Muscle of leg (tissue), 11 donors: ENCODE data around the gene TNS4. TPM values are rescaled to one million over a fixed set of nuclear protein-coding genes. Genes with fewer than 3 reads are reported as not detected.

ENCODE experiments used
- DNase-seq: peaks from one replicate; pipeline ENCODE4 v3.0.0; 2013
- H3K27ac ChIP-seq: one replicate; pipeline ENCODE4 v1.5.1; 2013; ENCODE audit warnings: mild to moderate bottlenecking, low read length, control low read depth
- H3K27me3 ChIP-seq: one replicate; pipeline ENCODE4 v1.6.1; 2013; ENCODE audit warnings: low read length; ENCODE audit not compliant: control insufficient read depth, insufficient read depth
- H3K36me3 ChIP-seq: one replicate; pipeline ENCODE4 v1.6.1; 2013; ENCODE audit warnings: low read length; ENCODE audit not compliant: control insufficient read depth, insufficient read depth
- H3K4me1 ChIP-seq: one replicate; pipeline ENCODE4 v1.6.1; 2013; ENCODE audit warnings: low read length; ENCODE audit not compliant: control insufficient read depth, insufficient read depth
- H3K4me3 ChIP-seq: one replicate; pipeline ENCODE4 v1.5.1; 2013; ENCODE audit warnings: low read length, control low read depth
- H3K9me3 ChIP-seq: replicated peaks from 2 replicates; pipeline ENCODE4 v1.6.1; 2013; ENCODE audit warnings: low read depth, low read length; ENCODE audit not compliant: control insufficient read depth
- WGBS: methylation state at CpG from one replicate; pipeline ENCODE4 v1.1.5; 2013; ENCODE audit warnings: missing lambda C conversion rate; ENCODE audit not compliant: insufficient coverage; 5-methylcytosine and 5-hydroxymethylcytosine counted together
- polyA plus RNA-seq, 8 donors: library from polyadenylated mRNA; unstranded; fragments of 120-200 nt; gene quantifications; one replicate each; pipeline versions ENCODE4 v1.2.1 to v1.2.3, GENCODE V29; 2013; ENCODE audit warnings: inconsistent platforms in 1 of 8, low replicate concordance in 1 of 8; ENCODE audit not compliant: insufficient read length in 8 of 8, insufficient read depth in 1 of 8
- total RNA-seq: library from RNA; stranded (reverse); fragments of 120-200 nt; gene quantifications from one replicate; pipeline ENCODE4 v1.2.4, GENCODE V29; 2013

Gene TNS4
- total and polyA plus RNA-seq, 9 donors = 0.05 to 1.6 (median 0.16) TPM; not detected in 4

DNA sequence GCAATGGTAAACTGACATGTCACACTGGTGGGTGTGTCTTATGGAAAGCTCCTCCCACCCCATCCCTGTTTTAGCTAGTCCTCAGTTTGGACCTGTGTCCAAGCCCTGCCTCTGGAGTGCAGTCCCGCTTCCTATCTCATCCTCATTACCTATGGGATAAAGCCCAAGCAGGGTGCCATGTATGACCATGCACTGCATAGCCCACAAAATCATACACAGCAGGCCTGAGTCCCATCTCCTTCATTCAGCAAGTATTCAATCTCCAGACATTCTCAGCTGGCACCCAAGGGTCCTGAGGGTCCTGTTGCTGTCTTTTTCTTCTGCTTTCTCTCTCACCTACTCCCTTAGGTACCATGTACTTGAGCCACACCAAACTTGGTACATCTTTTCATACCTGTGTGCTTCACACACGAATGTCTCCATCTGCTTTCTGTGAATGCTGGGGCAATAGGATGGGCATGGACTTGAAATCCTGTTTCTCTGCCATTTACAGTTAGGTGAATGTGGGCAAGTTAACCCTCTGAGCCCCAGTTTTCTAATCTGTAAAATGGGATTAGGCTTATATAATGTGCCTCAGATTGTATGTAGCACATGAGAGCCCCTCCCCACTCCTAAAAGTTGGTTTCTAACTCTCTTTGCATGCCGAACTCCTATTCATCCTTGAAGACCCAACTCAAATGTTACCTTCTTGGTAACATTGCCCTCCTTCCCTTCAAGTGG, 28.5 kb downstream of the TNS4 start:
- DNase-seq = no peak
- Histone ChIP-seq H3K36me3 (no peaks in the 10 kb centered on the region), H3K9me3 (peaks cover 4% of the 10 kb centered on the region), H3K4me3 (no peak overlapping the region), H3K27ac (no peak overlapping the region), H3K27me3 (no peaks in the 10 kb centered on the region), H3K4me1 (peaks cover 17% of the 10 kb centered on the region)
- WGBS = 93% methylated on average over 3 of the region's 3 CpGs

DNA sequence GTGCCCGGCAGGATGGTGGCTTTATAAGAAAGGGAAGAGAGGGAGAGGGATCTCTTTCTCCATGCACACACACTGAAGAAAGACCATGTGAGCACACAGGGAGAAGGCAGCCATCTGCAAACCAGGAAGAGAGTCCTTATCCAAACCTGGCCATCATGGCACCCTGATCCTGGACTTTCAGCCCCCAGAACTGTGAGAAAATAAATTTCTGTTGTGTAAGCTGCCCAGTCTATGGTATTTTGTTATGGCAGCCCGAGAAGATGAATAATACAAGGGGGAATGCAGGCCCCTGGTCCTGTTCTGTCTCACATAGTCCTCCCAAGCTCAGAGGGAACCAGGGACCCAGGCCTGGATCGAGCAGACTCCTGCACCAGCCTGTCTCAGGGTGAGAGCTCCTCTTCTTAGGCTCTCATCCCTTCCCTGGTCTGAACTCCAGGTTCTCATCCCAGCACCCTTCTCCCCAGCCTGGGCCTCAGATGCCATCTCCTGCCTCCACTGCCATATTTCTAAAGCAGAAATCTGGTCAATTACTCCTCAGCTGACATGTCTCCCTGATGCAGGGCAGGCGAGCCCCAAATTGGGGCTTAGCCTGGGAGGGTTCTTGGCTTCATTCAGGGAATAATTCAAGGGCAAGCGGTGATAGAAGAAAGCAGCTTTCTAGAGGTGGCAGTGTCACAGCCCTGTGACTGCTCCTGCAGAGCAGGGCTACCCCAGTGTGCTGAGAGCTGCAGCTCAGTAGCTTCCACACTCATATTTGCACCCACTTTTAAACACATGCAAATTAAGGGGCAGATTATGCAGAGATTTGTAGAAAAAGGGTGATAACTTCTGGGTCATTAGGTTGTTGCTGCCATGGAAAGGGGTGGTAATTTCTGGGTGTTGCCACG, 29.3 kb downstream of the TNS4 start:
- Histone ChIP-seq H3K36me3 (no peaks in the 10 kb centered on the region), H3K4me3 (no peak overlapping the region), H3K27me3 (no peaks in the 10 kb centered on the region), H3K4me1 (peaks cover 17% of the 10 kb centered on the region), H3K27ac (no peak overlapping the region), H3K9me3 (peaks cover 4% of the 10 kb centered on the region)
- DNase-seq = no peak
- 89% methylated on average over 2 of the region's 6 CpGs for WGBS

DNA sequence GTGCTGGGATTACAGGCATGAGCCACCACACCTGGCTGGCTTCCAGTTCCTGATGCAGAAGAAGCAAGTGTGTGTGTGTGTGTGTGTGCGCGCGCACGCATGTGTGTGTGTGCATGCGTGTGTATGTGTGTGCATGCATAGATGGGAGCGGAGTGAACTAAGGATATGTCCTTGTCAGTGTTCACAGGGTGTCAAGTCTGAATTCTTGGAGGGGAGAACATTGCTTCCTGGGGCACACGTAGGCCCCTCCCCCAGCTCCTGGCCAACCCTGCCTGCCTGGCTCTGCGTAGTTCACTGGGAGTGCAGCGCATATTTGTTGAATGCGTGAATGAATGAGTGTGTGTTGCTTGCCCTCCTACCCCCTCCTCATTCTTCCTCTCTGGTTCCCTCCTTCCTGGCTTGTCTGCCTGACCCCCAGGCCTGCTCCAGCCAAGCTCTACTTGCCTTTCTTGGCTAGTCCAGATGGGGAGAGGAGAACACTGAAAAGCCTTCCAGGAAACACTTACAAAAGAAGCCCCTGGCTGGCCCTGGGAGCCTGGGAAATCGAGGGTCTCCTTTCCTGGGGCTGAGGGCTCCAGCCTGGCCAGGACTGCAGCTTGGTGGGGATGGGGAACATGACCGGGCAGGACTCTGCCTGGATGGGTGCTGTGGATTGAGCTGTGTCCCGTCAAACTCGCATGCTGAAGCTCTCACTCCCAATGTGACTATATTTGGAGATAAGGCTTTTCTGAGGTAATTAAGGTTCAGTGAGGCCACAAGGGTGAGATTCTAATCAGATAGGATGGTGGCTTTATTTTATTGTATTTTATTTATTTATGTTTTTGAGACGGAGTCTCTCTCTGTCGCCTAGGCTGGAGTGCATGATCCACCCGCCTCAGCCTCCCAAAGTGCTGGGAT, 30.2 kb downstream of the TNS4 start:
- H3K9me3 ChIP-seq = peaks cover 4% of the 10 kb centered on the region
- H3K27me3 ChIP-seq = no peaks in the 10 kb centered on the region
- peaks cover 17% of the 10 kb centered on the region for H3K4me1 ChIP-seq
- H3K36me3 ChIP-seq = no peaks in the 10 kb centered on the region
- WGBS = 74% methylated on average over 10 of the region's 17 CpGs
- DNase-seq = no peak
- no peak overlapping the region for H3K27ac ChIP-seq
- no peak overlapping the region for H3K4me3 ChIP-seq

DNA sequence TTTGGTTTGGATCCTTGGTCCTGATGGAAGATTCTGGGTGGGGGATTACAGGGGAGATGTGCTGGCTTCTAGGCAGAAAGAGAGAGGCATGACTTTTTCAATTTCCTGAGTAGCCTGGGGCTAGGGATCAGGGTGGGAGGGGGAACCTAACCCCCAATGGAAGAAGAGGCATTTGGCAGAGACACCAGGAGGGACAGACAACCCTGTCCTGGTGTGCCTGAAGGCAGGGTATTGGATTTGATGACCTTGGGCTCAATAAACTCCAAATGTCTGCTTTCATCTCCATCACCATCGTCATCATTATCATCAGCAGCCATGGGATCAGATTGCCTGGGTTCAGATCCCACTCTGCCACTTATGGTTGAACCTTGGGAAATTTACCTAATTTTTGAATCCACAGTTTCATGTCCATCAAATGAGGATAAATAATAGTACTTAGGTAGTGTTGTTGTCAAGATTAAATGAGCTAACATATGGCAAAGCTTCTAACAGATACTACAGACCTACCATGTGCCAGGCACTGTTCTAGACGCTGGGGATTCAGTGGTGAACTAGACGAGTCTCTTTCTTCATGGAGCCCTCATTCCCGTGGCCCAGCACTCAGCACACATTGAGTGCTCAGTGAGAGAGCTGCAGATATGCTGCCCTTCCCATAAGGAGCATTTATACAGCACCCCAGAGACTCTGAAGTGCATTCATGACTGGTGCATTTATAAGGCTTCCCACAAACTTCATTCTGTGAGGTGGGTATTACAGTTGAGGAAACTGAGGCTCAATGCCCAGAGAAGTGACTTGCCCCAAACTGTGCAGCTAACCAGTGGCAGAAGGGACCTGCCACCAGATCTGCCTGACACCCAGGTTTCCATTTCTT, 31.4 kb downstream of the TNS4 start:
- H3K4me3 ChIP-seq = no peak overlapping the region
- H3K27ac ChIP-seq = no peak overlapping the region
- H3K36me3 ChIP-seq = no peaks in the 10 kb centered on the region
- H3K4me1 ChIP-seq = peaks cover 9% of the 10 kb centered on the region
- H3K9me3 ChIP-seq = peaks cover 4% of the 10 kb centered on the region
- 74% methylated on average over 3 of the region's 4 CpGs for WGBS
- no peak for DNase-seq
- H3K27me3 ChIP-seq = no peaks in the 10 kb centered on the region

DNA sequence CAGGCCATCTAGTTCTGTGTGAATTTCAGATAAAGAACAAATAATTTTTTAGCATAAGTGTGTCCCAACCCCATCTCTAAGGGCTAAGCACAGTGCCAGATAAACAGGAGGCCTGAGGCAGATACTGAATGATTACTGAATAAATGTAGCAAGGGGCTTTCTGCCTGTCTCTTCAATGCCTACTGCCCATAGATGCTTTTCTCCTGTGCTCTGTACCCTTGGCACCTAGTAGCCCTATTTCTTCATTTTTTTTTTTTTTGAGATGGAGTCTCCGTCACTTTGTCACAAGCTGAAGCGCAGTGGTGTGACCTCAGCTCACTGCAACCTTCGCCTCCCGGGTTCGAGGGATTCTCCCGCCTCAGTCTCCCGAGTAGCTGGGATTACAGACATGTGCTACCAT, 32.9 kb downstream of the TNS4 start:
- H3K9me3 ChIP-seq = peaks cover 4% of the 10 kb centered on the region
- 98% methylated on average over 6 of the region's 7 CpGs for WGBS
- DNase-seq = no peak
- H3K27ac ChIP-seq = no peak overlapping the region
- no peak overlapping the region for H3K4me3 ChIP-seq
- no peaks in the 10 kb centered on the region for H3K36me3 ChIP-seq
- peaks cover 7% of the 10 kb centered on the region for H3K4me1 ChIP-seq
- no peaks in the 10 kb centered on the region for H3K27me3 ChIP-seq

DNA sequence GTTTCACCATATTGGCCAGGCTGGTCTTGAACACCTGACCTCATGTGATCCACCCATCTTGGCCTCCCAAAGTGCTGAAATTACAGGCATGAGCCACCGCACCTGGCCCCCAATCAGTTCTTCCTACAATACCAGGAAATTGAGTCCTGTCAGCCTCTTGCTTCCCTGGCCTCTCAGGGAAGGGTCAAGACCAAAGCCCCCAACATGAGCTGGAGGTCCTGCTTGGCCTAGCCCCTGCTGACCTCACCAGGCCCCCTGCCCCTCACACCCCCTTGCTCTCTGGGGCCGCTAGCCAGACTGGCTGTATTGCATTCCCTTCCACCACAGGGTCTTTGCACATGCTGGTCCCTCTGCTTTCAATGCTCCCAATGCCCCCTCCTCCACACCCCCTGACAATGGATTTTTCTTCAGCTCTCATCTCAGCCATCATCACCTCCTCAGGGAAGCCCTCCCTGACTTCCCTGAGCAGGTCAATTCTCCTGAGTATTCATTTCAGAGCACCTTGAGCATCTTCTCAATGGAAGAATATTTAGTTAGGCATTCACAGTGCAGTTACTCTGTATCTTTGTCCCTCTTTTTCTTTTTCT, 34.0 kb downstream of the TNS4 start:
- WGBS = 92% methylated on average over 2 of the region's 2 CpGs
- no peak for DNase-seq
- Histone ChIP-seq H3K27ac (no peak overlapping the region), H3K36me3 (no peaks in the 10 kb centered on the region), H3K4me3 (no peak overlapping the region), H3K9me3 (peaks cover 3% of the 10 kb centered on the region), H3K4me1 (peaks cover 18% of the 10 kb centered on the region), H3K27me3 (no peaks in the 10 kb centered on the region)

DNA sequence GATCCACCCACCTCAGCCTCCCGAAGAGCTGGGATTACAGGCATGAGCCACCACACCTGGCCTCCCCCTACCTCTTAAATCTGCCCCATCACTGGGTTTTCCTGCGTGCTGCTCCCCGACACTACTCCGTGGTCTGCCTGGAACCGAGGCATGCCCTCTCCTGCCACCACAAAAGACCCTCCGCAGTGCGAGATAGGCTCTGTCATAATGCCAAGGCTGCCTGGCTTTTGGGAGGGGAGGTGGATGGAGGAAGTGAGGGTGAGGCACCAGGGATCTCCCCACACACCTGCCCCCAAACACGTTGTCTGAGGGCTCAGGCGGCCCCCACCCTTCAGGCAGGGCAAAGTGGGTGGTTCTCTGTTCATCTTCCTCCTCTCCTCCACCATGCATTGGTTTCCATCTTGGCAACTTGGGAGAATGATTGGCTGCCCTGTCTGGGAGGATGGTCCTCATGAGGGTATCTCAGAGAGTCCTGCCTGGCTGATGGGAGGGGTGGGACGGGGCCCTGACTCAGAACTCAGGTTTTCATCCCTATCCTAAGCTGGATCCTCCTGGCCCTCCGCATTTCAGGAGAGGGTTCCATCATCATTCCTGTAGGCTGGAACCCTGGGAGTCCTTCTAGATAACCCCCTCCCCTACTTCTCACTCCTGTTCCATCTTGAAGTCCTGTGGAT, 35.0 kb downstream of the TNS4 start:
- WGBS = 85% methylated on average over 3 of the region's 11 CpGs
- no peak for DNase-seq
- Histone ChIP-seq H3K4me1 (peaks cover 27% of the 10 kb centered on the region), H3K9me3 (no peaks in the 10 kb centered on the region), H3K36me3 (no peaks in the 10 kb centered on the region), H3K27ac (no peak overlapping the region), H3K4me3 (no peak overlapping the region), H3K27me3 (no peaks in the 10 kb centered on the region)

DNA sequence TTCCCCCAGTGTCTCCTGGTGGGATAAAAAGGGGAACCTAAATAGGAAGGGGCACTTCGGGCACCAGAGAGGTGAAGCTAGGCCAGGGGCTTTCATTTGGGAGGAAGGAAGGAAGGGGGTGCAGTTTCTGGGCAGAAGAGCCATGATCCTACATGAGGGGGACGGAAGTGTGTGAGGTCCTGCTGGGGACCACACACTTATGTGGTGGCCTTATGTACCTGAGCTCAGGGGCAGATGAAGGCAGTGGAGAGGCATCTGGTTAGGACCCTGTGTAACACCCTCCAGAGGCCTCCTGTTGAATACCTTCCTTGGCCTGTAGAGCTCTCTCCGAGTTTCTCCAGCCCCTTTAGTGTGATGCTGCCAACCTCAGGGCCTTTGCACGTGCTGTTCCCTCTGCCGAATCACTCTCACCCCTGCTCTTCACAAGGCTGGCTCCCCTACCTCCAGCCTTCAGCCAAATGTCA, 37.0 kb downstream of the TNS4 start:
- Histone ChIP-seq H3K9me3 (no peaks in the 10 kb centered on the region), H3K36me3 (no peaks in the 10 kb centered on the region), H3K4me3 (no peak overlapping the region), H3K27ac (no peak overlapping the region), H3K27me3 (no peaks in the 10 kb centered on the region), H3K4me1 (peaks cover 45% of the 10 kb centered on the region)
- DNase-seq = no peak
- 86% methylated on average over 5 of the region's 5 CpGs for WGBS
